A549 treated with CORT108297 at 1 μM for 4 hours (cell line): ENCODE data around the gene DCLRE1C. TPM values are rescaled to one million over a fixed set of nuclear protein-coding genes. Genes with fewer than 3 reads are reported as not detected.

Experiments used
- total RNA-seq: library from RNA; stranded (reverse); fragments of 200-300 nt; extraction: Qiagen RNA extraction; gene quantifications from 5 replicates; pipeline ENCODE4 v1.2.3, GENCODE V29; 2022

The DCLRE1C gene
- 4.6 to 5.6 TPM (median 5.4 TPM) in 5 replicates for total RNA-seq

GRCh38 chr10:14954001-14954770 is at the start of gene DCLRE1C:
Gene DCLRE1C (minus strand): TSS chr10:14954096. CDS start chr10:14954010, 86 bp downstream.

GRCh38 chr10:14959221-14960057 is 5.5 kb upstream of the DCLRE1C start, which contains the start of gene MEIG1:
Gene MEIG1 (plus strand): TSS chr10:14959388. CDS start chr10:14966469, 7,081 bp downstream.

GRCh38 chr10:14878266-14879123 is 75.4 kb downstream of the DCLRE1C start, which contains the start of gene SUV39H2:
Gene SUV39H2 (plus strand): TSS chr10:14878866. CDS start chr10:14878889, 23 bp downstream.

Other genes starting within 250 kb of the DCLRE1C start
- gene FAM107B, start 179.2 kb downstream of the DCLRE1C start, total RNA-seq, result 112 to 154 TPM (median 140 TPM) in 5 replicates
- gene CDNF, start 116.1 kb downstream of the DCLRE1C start, total RNA-seq, result 0.85 to 1.3 TPM (median 1.1 TPM) in 5 replicates
- gene HSPA14, start 115.8 kb downstream of the DCLRE1C start, total RNA-seq, result 41.7 to 50.1 TPM (median 47.0 TPM) in 5 replicates
- gene MSANTD7, start 115.8 kb downstream of the DCLRE1C start, total RNA-seq, result 11.5 to 12.4 TPM (median 12.0 TPM) in 5 replicates
- 19.1 to 27.5 TPM (median 20.3 TPM) in 5 replicates for gene SUV39H2, start 75.2 kb downstream of the DCLRE1C start, total RNA-seq
- 0.57 to 1.3 TPM (median 0.92 TPM) in 5 replicates for gene MEIG1, start 5.3 kb upstream of the DCLRE1C start, total RNA-seq
- gene OLAH, start 89.8 kb upstream of the DCLRE1C start, total RNA-seq, result 0.06 to 0.20 TPM (median 0.12 TPM) in 5 replicates
- gene ACBD7, start 134.7 kb upstream of the DCLRE1C start, total RNA-seq, result 0.72 to 1.1 TPM (median 0.80 TPM) in 5 replicates
- 34.1 to 38.1 TPM (median 35.3 TPM) in 5 replicates for gene RPP38, start 143.3 kb upstream of the DCLRE1C start, total RNA-seq
- 21.1 to 27.2 TPM (median 24.2 TPM) in 5 replicates for gene NMT2, start 214.6 kb upstream of the DCLRE1C start, total RNA-seq